Activated CD4-positive, alpha-beta T cell treated with anti-CD3 and anti-CD28 coated beads for 48 hours (primary cell): Measurements from ENCODE around the gene NEK4.
"Not testable (repeated sequence)": the region's sequence is repeated elsewhere in the genome, so short reads cannot be mapped to it uniquely, and the experiment has no call there.

Source experiments
- DNase-seq: peaks from one replicate; pipeline ENCODE4 v3.0.0-alpha.2; 2020

NEK4 gene

DNA sequence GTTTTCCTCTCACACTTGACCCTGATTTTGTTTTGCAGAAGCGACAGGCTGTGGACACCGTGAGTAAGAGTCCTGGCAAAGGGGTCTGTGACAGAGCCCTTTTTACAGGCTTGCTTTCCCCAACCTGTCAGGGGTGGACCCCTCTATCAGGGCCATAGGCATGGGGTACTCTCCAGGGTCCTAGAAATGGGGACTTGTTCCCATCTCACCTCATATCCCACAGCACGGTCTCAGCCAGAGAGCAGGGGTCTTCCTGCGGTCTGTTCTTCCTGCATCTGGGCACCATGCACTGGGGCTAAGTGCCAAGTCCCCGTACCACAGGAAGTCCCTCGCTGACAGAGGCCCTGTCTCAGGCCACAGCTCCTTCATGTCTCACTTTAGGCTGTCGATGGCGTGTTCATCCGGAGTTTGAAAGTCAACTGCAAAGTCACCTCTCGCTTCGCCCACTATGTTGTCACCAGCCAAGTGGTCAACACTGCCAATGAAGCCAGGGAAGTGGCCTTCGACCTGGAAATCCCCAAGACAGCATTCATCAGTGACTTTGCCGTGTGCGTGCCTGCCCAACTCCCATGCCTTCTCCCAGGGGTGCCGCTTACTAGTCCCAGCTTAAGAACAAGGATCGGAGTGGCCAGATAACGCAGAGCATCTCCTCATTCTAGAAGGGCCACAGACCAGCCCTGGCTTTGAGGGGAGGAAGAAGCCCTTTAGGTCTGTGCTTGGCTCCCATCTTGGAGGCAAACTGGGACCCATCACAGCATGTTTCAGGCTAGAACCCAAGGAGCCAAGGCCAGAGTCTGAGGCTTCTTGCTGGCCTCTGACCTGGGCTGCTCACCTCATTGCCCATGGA is 7.4 kb upstream of the NEK4 start:
- no peak for DNase-seq

DNA sequence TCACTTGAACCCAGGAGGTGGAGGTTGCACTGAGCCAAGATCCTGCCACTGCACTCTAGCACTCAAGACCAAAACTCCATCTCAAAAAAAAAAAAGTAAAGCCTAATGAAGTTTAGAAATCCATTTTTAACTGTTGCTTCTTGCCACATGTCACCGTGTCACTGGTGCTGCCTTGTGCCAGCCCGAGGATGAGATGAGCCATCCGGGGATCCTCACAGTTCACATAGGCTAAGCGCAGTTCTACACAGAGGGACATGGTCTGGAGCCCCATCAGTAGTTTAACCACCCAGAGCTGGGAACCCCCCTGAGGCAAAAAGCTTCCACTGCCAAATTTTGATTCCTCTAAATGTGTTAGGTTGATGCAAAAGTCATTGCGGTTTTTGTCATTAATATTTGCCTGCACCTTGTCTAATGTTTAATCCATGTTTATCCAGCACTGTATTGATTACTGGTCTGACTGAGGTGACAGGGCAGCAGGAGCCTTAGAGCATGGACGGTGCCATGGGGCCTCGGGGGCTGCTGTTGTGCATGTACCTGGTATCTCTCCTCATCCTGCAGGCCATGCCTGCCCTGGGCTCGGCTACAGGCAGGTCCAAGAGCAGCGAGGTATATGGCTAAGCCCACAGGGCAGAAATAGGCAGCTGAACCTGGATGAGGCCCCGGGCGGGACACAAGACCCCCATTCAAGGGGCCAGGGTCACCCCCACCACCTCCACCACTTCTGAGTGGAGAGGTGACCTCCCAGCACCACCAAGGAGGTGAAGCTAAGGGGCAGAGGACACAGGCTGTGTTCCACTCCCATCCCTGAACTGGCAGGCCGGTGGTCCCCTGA is 6.6 kb upstream of the NEK4 start, which contains the start of gene ITIH1:
ITIH1 (plus strand) TSS at position 473 of the 832 bp plus-strand sequence; CDS start at position 490, 17 bp downstream.
- DNase-seq = no peak

DNA sequence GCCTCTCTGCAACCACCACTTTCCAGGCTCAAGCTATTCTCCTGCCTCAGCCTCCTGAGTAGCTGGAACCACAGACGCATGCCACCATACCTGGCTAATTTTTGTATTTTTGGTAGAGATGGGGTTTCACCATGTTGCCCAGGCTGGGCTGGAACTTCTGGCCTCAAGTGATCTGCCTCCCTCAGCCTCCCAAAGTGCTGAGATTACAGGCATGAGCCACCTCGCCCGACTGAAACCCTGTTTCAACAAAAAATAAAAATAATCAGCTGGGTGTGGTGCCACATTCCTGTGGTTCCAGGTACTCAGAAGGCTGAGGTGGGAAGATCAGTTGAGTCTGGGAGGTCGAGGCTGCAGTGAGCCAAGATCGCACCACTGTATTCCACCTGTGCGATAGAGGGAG is 5.7 kb upstream of the NEK4 start:
- DNase-seq = not testable (repeated sequence)

DNA sequence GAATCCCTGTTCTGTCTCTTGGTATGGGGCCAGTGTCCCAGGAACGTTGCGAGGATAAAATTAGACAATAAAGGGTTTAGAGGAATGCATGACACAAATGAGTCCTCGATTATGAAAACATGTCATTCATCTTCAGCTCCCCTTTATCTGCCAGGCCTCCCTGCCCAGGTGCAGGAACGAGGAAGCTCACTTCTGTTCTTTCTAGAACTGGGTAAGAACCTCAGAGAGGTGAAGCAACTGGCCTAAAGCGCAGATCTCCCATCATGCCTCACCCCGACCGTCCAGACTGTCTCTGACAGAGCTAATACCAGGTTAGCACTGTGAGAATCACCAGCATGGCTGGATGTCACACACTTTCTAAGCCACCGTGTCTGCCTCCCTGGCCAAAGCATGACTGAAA is 5.1 kb upstream of the NEK4 start:
- no peak for DNase-seq

DNA sequence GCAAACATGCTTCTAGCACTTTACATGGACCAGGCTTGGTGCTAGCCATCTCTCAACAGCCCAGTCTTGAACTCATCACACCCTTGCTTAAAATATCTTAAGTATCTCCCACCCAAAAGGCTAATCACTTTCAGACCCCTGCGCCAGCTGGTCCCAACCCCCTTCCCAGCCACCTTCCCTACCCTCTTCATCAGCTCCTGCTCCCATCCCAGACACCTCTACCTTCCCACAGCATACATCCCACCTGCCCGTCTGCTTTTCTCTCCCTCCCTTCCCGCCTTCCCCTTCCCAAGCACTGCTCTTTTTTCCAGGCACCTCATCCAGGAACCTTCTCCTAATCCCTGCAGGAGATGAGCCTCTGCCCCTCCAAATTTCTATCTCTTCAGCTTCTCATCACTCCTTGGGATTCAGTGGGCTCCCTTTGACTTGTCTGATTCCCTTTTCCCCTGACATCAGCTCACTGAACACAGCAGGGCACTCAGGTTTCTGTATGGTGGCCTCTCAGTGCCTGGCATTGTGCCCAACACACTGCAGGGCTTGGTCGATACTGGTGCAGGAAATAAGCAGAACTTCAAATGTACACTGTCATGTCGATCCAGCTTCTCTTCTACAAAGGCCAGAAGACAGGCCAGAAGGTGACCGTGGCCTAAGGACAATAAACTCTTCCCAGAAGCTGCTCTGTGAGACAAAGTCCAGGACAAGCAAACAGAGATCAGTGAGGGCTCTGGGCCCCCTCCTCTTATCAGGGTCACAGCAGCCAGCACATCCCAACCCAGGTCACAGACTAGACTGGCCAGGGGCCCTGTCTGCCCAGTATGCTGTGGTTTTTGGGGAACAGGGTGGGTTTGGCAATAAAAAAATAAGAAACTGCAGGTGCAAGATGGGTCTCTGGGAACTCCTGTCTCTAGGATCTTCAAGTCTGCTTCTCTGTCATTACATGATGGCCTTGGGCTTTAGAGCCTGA is 4.4 kb upstream of the NEK4 start:
- no peak for DNase-seq

- no peak for DNase-seq
Measured at GRCh38 chr3:52774066-52774713, 3.5 kb upstream of the NEK4 start.

DNA sequence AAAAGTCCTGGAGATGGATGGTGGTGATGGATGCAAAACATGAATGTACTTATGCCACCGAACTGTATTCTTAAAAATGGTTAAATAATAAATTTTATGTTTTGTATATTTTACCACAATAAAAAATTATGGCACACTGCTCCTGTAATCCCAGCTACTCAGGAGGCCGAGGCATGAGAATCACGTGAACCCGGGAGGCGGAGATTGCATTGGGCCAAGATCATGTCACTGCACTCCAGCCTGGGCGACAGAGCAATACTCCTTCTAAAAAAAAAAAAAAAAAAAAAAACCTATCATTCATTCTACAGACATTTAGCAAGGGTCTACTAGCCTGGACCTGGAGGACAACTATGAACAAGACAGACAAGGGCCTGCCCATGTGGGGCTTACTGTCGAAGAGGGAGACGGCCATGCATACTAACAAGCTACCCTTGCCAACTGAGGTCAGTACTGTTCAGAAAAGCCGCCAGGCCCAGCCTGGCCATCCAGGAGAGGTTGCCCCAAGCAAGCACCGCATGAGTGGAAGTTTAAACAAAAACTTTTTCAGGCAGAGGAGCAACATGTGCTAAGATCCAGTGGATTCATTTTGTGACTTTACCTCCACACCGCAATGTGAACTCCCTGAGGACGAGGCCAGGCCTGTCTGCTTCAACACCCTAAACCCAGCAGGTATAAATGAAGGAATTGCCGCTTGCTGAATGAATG is 2.8 kb upstream of the NEK4 start:
- DNase-seq = no peak

- DNase-seq = no peak
Measured at GRCh38 chr3:52771702-52772101, 962 bp upstream of the NEK4 start.

DNA sequence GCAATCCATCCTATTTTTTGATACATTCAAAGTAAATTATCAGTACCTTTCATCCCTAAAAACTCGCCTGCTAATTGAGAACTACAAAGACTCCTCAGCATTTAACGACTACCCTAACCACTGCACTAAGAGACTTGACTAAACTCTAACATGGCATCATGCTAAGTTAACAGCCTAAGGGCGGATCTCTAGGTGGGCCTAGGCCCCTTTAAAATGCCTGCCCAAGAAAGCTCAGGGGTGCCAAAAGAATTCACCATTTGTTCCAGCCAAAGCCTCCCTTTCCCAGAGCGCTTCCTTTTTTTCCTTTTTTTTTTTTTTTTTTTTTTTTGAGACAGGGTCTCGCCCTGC is 568 bp upstream of the NEK4 start:
- no peak for DNase-seq

DNA sequence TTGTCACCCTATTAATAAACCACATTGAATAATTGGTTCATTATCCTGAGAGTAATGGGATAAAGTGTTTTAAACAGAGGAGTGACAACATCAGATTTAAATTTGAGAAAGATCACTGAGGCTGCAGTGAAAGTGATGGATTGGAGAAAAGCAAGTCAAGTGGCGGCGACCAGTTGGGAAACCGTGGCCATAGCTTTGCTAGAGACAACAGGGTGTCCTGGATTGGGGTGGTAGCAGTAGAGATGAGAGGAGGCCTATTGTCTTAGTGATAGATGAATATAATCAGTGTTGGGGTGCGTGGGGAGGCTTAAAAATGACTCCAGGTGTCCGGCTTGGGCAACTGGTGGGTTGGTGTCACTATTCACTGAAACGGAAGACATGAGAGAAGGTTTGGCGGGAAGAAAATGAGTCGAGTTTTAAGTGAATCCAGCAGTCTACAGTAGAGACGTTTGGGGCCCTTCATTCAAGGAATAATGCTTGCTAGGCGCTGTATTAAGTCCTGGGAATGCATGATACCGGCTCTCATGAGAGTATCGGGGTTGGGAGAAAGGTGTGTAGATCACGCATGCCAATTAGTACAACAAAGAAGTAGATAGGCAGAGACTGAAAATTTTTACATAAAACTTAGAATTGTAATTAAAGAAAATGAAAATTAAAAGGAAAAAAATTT is 819 bp downstream of the NEK4 start:
- no peak for DNase-seq

DNA sequence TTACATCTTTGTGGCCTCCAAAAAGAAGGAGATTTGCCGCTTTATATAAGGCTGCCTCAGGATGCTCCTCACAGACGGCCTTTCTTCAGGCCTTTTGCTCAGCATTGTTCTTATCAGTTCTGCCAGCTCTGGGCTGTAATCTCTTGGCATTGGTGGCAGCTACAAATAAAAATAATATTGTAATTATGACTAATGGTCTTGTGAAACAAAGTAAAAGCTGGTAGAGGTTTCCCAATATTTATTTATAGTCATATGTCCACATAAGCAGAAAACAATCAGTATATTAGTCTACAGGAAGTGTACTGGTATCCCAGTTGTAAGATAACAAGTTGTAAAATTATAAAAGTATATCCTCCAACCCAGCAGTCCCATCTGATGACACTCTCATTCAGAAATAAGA is 7.3 kb downstream of the NEK4 start:
- DNase-seq = no peak

DNA sequence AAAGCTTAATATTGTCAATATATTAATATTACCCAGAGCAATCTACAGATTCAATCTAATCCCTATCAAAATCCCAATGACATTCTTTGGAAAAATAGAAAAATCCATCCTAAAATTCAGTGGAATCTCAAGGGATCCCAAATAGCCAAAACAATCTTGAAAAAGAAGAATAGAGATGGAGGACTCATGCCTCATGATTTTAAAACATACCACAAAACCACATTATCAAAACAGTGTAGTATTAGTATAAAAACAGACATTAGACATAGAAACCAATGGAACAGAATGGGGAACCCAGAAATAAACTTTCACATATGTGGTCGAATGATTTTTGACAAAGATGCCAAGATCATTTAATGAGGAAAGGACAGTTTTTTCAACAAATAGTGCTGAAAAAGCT is 14.6 kb downstream of the NEK4 start:
- no peak for DNase-seq

DNA sequence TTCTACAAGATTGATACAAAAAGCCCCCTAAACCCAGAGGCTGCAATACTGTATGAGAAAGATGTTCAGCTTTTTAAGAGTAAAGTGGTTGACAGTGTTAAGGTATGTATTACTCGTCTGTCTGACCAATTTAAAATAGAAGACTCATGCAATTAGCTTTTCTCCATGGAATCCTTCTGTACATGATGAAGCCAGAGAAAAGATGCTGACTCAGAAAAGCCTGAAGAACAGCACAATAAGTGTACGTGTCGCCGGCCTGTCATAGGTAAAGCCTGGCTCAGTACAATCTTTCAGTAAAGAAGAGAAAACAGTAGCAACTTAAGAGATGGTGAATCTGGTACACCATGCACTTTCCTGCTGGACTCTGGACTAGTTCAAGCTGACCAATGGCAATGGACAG is 16.4 kb downstream of the NEK4 start:
- DNase-seq = no peak

DNA sequence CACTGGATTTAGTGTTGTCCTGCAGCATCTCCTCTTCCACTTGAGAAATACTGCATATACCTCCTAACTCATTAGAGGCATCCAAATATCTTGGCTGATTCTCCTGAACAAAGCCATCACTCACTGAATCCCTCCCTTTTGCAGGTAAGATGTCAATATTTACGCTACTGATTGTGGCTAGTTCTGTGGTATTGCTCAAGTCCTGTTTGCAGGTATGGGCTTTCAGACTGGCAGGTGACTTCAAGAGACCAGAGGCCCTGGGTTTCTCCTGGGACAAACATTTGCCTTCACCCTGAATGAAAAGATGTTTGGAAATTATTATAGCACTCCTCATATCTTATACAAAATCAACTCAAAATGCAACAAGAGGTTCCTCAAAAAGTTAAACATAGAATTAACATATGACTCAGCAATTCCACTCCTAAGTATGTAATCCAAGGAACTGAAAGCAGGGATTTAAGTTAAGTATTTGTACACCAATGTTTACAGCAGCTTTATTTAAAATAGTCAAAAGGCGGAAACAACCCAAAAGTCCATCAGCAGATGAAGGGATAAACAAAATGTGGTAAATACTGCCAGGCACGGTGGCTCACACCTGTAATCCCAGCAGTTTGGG is 18.6 kb downstream of the NEK4 start:
- DNase-seq = no peak

GRCh38 chr3:52743721-52744120 is 27.0 kb downstream of the NEK4 start:
- no peak for DNase-seq

GRCh38 chr3:52743152-52743551 is 27.6 kb downstream of the NEK4 start:
- DNase-seq = no peak

- DNase-seq = no peak
Measured at GRCh38 chr3:52742418-52743041, 28.2 kb downstream of the NEK4 start.

GRCh38 chr3:52739730-52740129 is 31.0 kb downstream of the NEK4 start:
- no peak for DNase-seq

GRCh38 chr3:52733256-52733891 is 37.4 kb downstream of the NEK4 start:
- DNase-seq = no peak

DNA sequence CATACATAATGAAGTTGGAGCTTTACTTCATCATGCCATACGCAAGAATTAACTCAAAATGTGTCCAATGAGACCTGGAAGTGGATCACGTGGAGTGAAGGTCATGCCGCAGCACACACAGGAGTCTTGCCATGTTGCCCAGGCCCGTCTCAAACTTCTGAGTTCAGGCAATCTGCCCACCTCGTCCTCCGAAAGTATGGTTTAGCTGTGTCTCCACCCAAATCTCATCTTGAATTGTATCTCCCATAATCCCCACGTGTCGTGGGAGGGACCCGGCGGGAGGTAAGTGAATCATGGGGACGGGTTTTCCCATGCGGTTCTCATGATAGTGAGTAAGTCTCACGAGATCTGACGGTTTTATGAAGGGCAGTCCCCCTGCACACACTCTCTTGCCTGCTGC is 39.1 kb downstream of the NEK4 start:
- DNase-seq = no peak
